HG03159 (cell line): ENCODE data around the gene IGF2BP1.
"Not testable (repeated sequence)": the region's sequence is repeated elsewhere in the genome, so short reads cannot be mapped to it uniquely, and the experiment has no call there.

Source experiments
- ATAC-seq: cut with Tn5 transposase; IDR thresholded peaks from one replicate; pipeline ENCODE4 v1.9.1; 2021; ENCODE audit warnings: mild to moderate bottlenecking, moderate library complexity; ENCODE audit not compliant: unreplicated experiment

The IGF2BP1 gene

GRCh38 chr17:48995304-48995973 is 1.7 kb upstream of the IGF2BP1 start:
- ATAC-seq: no peak

GRCh38 chr17:48995974-48996721 is 1.0 kb upstream of the IGF2BP1 start:
- ATAC-seq: no peak

- no peak for ATAC-seq
Measured at GRCh38 chr17:48996722-48997102, 473 bp upstream of the IGF2BP1 start.

DNA sequence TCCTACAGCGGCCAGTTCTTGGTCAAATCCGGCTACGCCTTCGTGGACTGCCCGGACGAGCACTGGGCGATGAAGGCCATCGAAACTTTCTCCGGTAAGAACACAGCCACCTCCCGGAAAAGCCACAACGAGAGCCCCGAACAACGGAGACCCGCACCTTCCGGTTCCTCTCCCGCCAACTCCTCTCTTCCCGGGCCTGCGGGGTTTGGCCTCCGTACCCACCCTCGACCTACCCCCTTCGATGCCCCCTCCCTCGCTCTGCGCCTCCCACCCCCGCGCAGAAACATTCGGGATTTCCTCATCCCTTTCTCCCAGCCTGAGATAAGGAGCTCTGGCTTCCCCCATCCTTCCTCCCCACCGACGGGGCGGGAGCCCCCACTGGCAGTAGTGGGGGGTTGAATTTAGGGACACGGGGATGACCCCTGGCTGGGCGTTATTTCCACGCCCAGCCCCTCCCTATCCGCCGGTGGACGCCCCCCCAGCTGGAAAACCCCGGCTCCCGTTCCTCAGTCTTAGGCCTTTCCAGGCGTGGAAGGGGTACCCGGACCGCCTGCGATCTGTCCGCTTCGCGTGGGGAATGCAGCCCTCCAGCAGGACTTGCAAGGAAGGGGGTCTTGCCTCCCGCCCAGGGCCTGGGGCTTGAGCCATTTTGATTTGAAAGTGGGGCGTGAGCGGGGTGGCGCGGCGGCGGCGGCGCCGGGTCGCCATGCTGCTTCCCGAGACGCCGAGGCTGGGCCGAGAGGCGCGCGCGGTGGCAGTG is 822 bp downstream of the IGF2BP1 start:
- no peak for ATAC-seq

DNA sequence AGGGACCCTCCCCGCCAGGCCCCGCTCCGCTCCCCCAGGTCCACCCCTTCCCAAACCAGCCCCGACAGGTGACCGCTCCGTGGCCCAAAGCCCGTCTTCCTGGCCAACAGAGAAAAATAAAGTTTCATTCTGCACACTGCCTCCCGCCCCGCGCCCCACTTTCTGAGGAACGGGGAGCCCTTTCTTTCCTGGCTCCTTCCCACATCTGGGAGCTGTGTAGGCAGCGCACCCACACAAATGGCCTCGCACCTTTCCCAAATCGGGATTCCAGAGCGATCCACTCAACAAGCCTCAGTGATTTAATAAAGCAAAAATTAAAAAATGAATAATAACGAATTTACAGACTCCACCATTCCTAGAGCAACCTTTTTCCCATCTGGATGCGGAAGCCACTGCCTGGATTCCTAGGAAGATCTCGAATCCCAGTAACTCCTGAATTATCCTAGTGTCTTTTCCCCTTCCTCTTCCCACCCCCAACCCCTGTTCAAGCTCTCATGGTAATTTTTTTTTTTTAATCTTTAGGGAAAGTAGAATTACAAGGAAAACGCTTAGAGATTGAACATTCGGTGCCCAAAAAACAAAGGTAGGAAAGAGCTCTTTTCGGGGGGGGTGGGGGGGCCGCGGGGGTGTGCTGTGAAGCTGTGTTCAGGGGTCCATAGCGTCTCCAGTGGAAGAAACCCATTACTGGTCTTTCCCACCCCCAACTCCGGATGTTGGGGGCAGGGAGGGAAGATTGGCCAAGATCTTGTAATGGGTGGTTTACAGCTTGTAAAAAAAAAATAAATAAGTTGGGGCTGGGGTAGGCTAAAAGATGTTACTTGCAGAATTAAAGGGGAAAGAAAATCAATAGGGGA is 1.6 kb downstream of the IGF2BP1 start:
- no peak for ATAC-seq

GRCh38 chr17:49000943-49001342 is 3.8 kb downstream of the IGF2BP1 start:
- no peak for ATAC-seq

- ATAC-seq: no peak
Measured at GRCh38 chr17:49001671-49002070, 4.5 kb downstream of the IGF2BP1 start.

- no peak for ATAC-seq
Measured at GRCh38 chr17:49002331-49002730, 5.1 kb downstream of the IGF2BP1 start.

GRCh38 chr17:49002766-49003165 is 5.6 kb downstream of the IGF2BP1 start:
- no peak for ATAC-seq

- ATAC-seq: no peak
Measured at GRCh38 chr17:49003557-49004511, 6.6 kb downstream of the IGF2BP1 start.

- no peak for ATAC-seq
Measured at GRCh38 chr17:49005140-49005539, 8.0 kb downstream of the IGF2BP1 start.

DNA sequence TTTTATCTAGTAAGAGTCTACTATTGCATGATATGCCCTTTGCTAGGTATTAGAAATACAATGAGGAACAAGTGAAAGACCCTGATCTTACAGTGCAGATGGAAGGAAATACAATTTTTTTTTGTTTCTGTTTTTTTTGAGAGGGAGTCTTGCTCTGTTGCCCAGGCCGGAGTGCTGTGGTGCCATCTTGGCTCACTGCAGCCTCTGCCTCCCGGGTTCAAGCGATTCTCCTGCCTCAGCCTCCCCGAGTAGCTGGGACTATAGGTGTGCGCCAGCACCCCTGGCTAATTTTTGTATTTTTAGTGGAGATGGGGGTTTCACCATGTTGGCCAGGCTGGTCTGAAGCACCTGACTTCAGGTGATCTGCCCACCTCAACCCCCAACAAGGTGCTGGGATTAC is 11.7 kb downstream of the IGF2BP1 start:
- not testable (repeated sequence) for ATAC-seq

DNA sequence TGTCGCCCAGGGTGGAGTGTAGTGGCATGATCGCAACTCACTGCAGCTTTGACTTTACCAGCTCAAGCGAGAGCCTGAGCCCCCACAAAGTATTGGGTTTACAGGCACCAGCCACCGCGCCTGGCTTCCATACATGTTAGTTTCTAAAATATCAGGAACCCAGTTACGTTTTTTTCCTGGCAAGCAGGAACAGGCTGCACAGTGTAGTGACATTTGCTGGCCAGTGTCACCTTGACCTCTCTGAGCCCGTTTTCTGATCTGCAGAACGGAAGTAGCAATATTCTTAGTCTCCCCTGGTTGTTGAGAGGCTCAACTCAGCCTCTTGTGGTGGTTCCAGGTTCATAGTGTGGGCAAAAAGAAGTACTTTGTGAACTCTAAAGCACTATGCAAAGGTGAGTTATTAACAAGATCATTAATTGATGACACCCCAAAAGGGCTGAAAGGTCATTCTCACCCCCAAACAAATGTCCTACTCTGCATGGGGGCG is 15.6 kb downstream of the IGF2BP1 start:
- ATAC-seq: no peak

- ATAC-seq: no peak
Measured at GRCh38 chr17:49013311-49014213, 16.4 kb downstream of the IGF2BP1 start.

GRCh38 chr17:49015179-49015923 is 18.2 kb downstream of the IGF2BP1 start:
- ATAC-seq: no peak

- ATAC-seq: no peak
Measured at GRCh38 chr17:49015924-49016774, 19.0 kb downstream of the IGF2BP1 start.
